CD4-positive, alpha-beta memory T cell (primary cell): ENCODE results near the gene RASL11A. TPM values are rescaled to one million over a fixed set of nuclear protein-coding genes. Genes with fewer than 3 reads are reported as not detected.
"Not testable (repeated sequence)": the region's sequence is repeated elsewhere in the genome, so short reads cannot be mapped to it uniquely, and the experiment has no call there.

Source experiments
- CTCF ChIA-PET: fragments of 350-600 bp; sonication (Branson Sonifier 250); formaldehyde crosslinking; loops from one replicate; lab custom pipeline; 2021; ENCODE audit warnings: inconsistent platforms; ENCODE audit not compliant: partially characterized antibody; lab: Charles Lee
- POLR2A ChIA-PET: fragments of 350-600 bp; sonication (Branson Sonifier 250); formaldehyde crosslinking; loops from one replicate; lab custom pipeline; 2021; ENCODE audit not compliant: partially characterized antibody; lab: Charles Lee
- DNase-seq, 5 donors: peaks; one replicate each; pipeline versions ENCODE4 v3.0.0 to v3.0.0-alpha.2; 2020 to 2022; ENCODE audit warnings: mixed read lengths in 1 of 5
- H3K27ac ChIP-seq: one replicate; pipeline ENCODE4 v1.7.0; 2013; ENCODE audit warnings: low read depth, low read length
- H3K27me3 ChIP-seq: 2 replicates; pipeline ENCODE4 v1.7.0; 2013; ENCODE audit warnings: mild to moderate bottlenecking, low read length, moderate library complexity; ENCODE audit not compliant: insufficient read depth
- H3K36me3 ChIP-seq: 2 replicates; pipeline ENCODE4 v1.7.0; 2013; ENCODE audit warnings: mild to moderate bottlenecking, low read length, moderate library complexity; ENCODE audit not compliant: insufficient read depth
- H3K4me1 ChIP-seq: 2 replicates; pipeline ENCODE4 v1.7.0; 2013; ENCODE audit warnings: mild to moderate bottlenecking, low read length, moderate library complexity; ENCODE audit not compliant: insufficient read depth
- H3K4me3 ChIP-seq, 2 donors: one replicate each; pipeline ENCODE4 v1.7.0; 2013; ENCODE audit warnings: low read length in 2 of 2, mild to moderate bottlenecking in 1 of 2
- H3K9me3 ChIP-seq, 2 donors: one replicate each; pipeline ENCODE4 v1.7.0; 2013; ENCODE audit warnings: low read length in 2 of 2, control low read depth in 1 of 2; ENCODE audit not compliant: control insufficient read depth in 1 of 2
- H3K27ac Mint-ChIP-seq, 7 donors: one replicate each; pipeline ENCODE4 v1.8.0; 2020 to 2021; ENCODE audit warnings: mixed read lengths in 7 of 7, mild to moderate bottlenecking in 6 of 7, inconsistent platforms in 3 of 7, moderate library complexity in 3 of 7
- H3K27me3 Mint-ChIP-seq, 2 donors: one replicate each; pipeline ENCODE4 v1.8.0; 2020 to 2021; ENCODE audit warnings: mixed read lengths in 2 of 2
- H3K36me3 Mint-ChIP-seq, 2 donors: one replicate each; pipeline ENCODE4 v1.8.0; 2020 to 2021; ENCODE audit warnings: mixed read lengths in 2 of 2, inconsistent platforms in 1 of 2, mild to moderate bottlenecking in 1 of 2
- H3K4me1 Mint-ChIP-seq, 4 donors: one replicate each; pipeline ENCODE4 v1.8.0; 2020 to 2021; ENCODE audit warnings: mixed read lengths in 4 of 4, mild to moderate bottlenecking in 1 of 4
- H3K4me3 Mint-ChIP-seq, 8 donors: one replicate each; pipeline ENCODE4 v1.8.0; 2020 to 2021; ENCODE audit warnings: mixed read lengths in 8 of 8, mild to moderate bottlenecking in 7 of 8, moderate library complexity in 6 of 8, inconsistent platforms in 3 of 8
- H3K9me3 Mint-ChIP-seq, 8 donors: one replicate each; pipeline ENCODE4 v1.8.0; 2020 to 2021; ENCODE audit warnings: mixed read lengths in 8 of 8, mild to moderate bottlenecking in 5 of 8, inconsistent platforms in 3 of 8, moderate library complexity in 1 of 8
- intact Hi-C: fragments of 100-400 bp; cut with micrococcal nuclease; formaldehyde crosslinking; loops from one replicate; pipeline ENCODE4 v1.15.1; 2023
- polyA plus RNA-seq, 2 donors: library from polyadenylated mRNA; unstranded; fragments of 300-500 nt; fragmentation: Illumina TruSeq; gene quantifications; one replicate each; pipeline ENCODE4 v1.2.3, GENCODE V29; 2021
- total RNA-seq, 2 experiments: library from RNA; stranded (reverse); gene quantifications; one replicate each; pipeline ENCODE4 v1.2.3, GENCODE V29; 2021

Gene RASL11A
- total and polyA plus RNA-seq, 4 experiments from 2014 or later: 0.21 to 0.96 (median 0.78) TPM; not detected in 1

- H3K4me3 ChIP-seq: no peak overlapping the region
- ChIA-PET CTCF (no interaction called here), POLR2A (no interaction called here)
- H3K4me1 ChIP-seq: no peaks in the 10 kb centered on the region
- H3K27me3 ChIP-seq: no peaks in the 10 kb centered on the region
- Mint-ChIP-seq H3K27ac (no peak overlapping the region), H3K36me3 (no peaks in the 10 kb centered on the region), H3K4me3 (no peak overlapping the region), H3K4me1 (peaks cover 0 to 5% (median 2%) of the 10 kb centered on the region in 4 donors), H3K27me3 (peaks cover 6 to 11% of the 10 kb centered on the region in 2 donors), H3K9me3 (peaks cover 0 to 2% (median 0%) of the 10 kb centered on the region in 8 donors)
- no peak for DNase-seq
- no peaks in the 10 kb centered on the region for H3K9me3 ChIP-seq
- no peak overlapping the region for H3K27ac ChIP-seq
- intact Hi-C loops: no loop called here
- H3K36me3 ChIP-seq: no peaks in the 10 kb centered on the region
Measured at GRCh38 chr13:27311518-27312210, 41.0 kb downstream of the RASL11A start.

- H3K27ac Mint-ChIP-seq: no peak overlapping the region
- CTCF ChIA-PET: interaction anchor here (0.7 kb wide), 1 partner anchor 328 kb away, joined by 4 read pairs; no protein-coding TSS in a partner anchor
- no peak for DNase-seq
- no peaks in the 10 kb centered on the region for H3K27me3 ChIP-seq
- H3K27ac ChIP-seq: no peak overlapping the region
- H3K4me3 Mint-ChIP-seq: no peak overlapping the region
- POLR2A ChIA-PET: no interaction called here
- H3K27me3 Mint-ChIP-seq: peaks cover 11 to 18% of the 10 kb centered on the region in 2 donors
- H3K36me3 Mint-ChIP-seq: no peaks in the 10 kb centered on the region
- peaks cover 0 to 2% (median 0%) of the 10 kb centered on the region in 4 donors for H3K4me1 Mint-ChIP-seq
- no peak overlapping the region for H3K4me3 ChIP-seq
- no peaks in the 10 kb centered on the region for H3K4me1 ChIP-seq
- intact Hi-C loops: no loop called here
- H3K9me3 ChIP-seq: no peaks in the 10 kb centered on the region
- no peaks in the 10 kb centered on the region for H3K36me3 ChIP-seq
- no peaks in the 10 kb centered on the region for H3K9me3 Mint-ChIP-seq
Measured at GRCh38 chr13:27313770-27314169, 43.1 kb downstream of the RASL11A start.

- Histone ChIP-seq H3K27ac (no peak overlapping the region), H3K36me3 (no peaks in the 10 kb centered on the region), H3K4me1 (no peaks in the 10 kb centered on the region), H3K27me3 (no peaks in the 10 kb centered on the region), H3K9me3 (no peaks in the 10 kb centered on the region), H3K4me3 (no peak overlapping the region)
- no peaks in the 10 kb centered on the region for H3K36me3 Mint-ChIP-seq
- intact Hi-C loops: no loop called here
- no peak overlapping the region for H3K27ac Mint-ChIP-seq
- H3K9me3 Mint-ChIP-seq: peaks cover 0 to 2% (median 0%) of the 10 kb centered on the region in 8 donors
- no peak for DNase-seq
- no peaks in the 10 kb centered on the region for H3K4me1 Mint-ChIP-seq
- peaks cover 25 to 38% of the 10 kb centered on the region in 2 donors for H3K27me3 Mint-ChIP-seq
- POLR2A ChIA-PET: no interaction called here
- CTCF ChIA-PET: interaction anchor here (0.8 to 1.5 kb wide), 2 partner anchors 43 to 334 kb away, joined by 3 read pairs; no protein-coding TSS in a partner anchor
- no peak overlapping the region for H3K4me3 Mint-ChIP-seq
Measured at GRCh38 chr13:27319404-27319803, 48.8 kb downstream of the RASL11A start.

- ChIA-PET POLR2A (no interaction called here), CTCF (no interaction called here)
- Histone ChIP-seq H3K36me3 (no peaks in the 10 kb centered on the region), H3K27me3 (no peaks in the 10 kb centered on the region), H3K27ac (no peak overlapping the region), H3K9me3 (no peaks in the 10 kb centered on the region), H3K4me1 (no peaks in the 10 kb centered on the region), H3K4me3 (no peak overlapping the region)
- intact Hi-C loops: no loop called here
- H3K9me3 Mint-ChIP-seq: peaks cover 0 to 2% (median 0%) of the 10 kb centered on the region in 8 donors
- no peak overlapping the region for H3K4me3 Mint-ChIP-seq
- no peaks in the 10 kb centered on the region for H3K4me1 Mint-ChIP-seq
- peaks cover 18 to 28% of the 10 kb centered on the region in 2 donors for H3K27me3 Mint-ChIP-seq
- H3K36me3 Mint-ChIP-seq: no peaks in the 10 kb centered on the region
- no peak overlapping the region for H3K27ac Mint-ChIP-seq
- DNase-seq: no peak
Measured at GRCh38 chr13:27321468-27322431, 51.1 kb downstream of the RASL11A start.

GRCh38 chr13:27322443-27322842 is 51.8 kb downstream of the RASL11A start:
- Mint-ChIP-seq H3K27ac (peak overlapping the region in 1 of 7 donors; percentile 14), H3K27me3 (peaks cover 16 to 27% of the 10 kb centered on the region in 2 donors)
- H3K4me3 ChIP-seq, intact Hi-C loops, H3K9me3 Mint-ChIP-seq, H3K9me3 ChIP-seq, H3K4me1 ChIP-seq, H3K4me3 Mint-ChIP-seq, H3K27ac ChIP-seq, H3K36me3 ChIP-seq, POLR2A ChIA-PET, DNase-seq, H3K36me3 Mint-ChIP-seq, H3K27me3 ChIP-seq, H3K4me1 Mint-ChIP-seq: not testable (repeated sequence)
- CTCF ChIA-PET: interaction anchor here (0.8 kb wide), 1 partner anchor 38 kb away, joined by 3 read pairs; no protein-coding TSS in a partner anchor

Other genes starting within 250 kb of the RASL11A start
- gene USP12, start 99.0 kb upstream of the RASL11A start, total RNA-seq: 10 to 100 TPM; 24.0 to 26.0 TPM
- 10 to 100 TPM; 16.1 to 16.4 TPM for gene USP12, start 99.0 kb upstream of the RASL11A start, polyA plus RNA-seq
- gene RPL21, start 19.3 kb upstream of the RASL11A start, total RNA-seq: 1,000 to 10,000 TPM; 2,008 to 2,177 TPM
- gene RPL21, start 19.3 kb upstream of the RASL11A start, polyA plus RNA-seq: 1,000 to 10,000 TPM; 6,214 to 7,509 TPM
- gene GTF3A, start 153.8 kb downstream of the RASL11A start, total RNA-seq: 100 to 1,000 TPM; 225 to 236 TPM
- gene GTF3A, start 153.8 kb downstream of the RASL11A start, polyA plus RNA-seq: 100 to 1,000 TPM; 596 to 688 TPM
- 10 to 100 TPM; 86.4 to 92.4 TPM for gene MTIF3, start 179.7 kb downstream of the RASL11A start, total RNA-seq
- 10 to 100 TPM; 85.6 to 94.4 TPM for gene MTIF3, start 179.7 kb downstream of the RASL11A start, polyA plus RNA-seq